DLD1 (cell line): ENCODE results near the gene ADAMTSL3.

Experiments
- in situ Hi-C: cut with HindIII; loops from 2 replicates; pipeline ENCODE4 v1.10.0; 2017; ENCODE audit warnings: low sequenced_read_pairs

Gene ADAMTSL3

GRCh38 chr15:83866692-83867091, 212.8 kb downstream of the ADAMTSL3 start:
- in situ Hi-C loops: no loop called here

- in situ Hi-C loops: no loop called here
Measured at GRCh38 chr15:83869341-83869740, 215.4 kb downstream of the ADAMTSL3 start.

GRCh38 chr15:83871808-83872559, 218.1 kb downstream of the ADAMTSL3 start:
- in situ Hi-C loops: no loop called here

GRCh38 chr15:83873966-83874365, 220.0 kb downstream of the ADAMTSL3 start:
- in situ Hi-C loops: no loop called here

GRCh38 chr15:83880529-83880928, 226.6 kb downstream of the ADAMTSL3 start:
- in situ Hi-C loops: no loop called here

- in situ Hi-C loops: no loop called here
Measured at GRCh38 chr15:83881156-83881555, 227.2 kb downstream of the ADAMTSL3 start.

- in situ Hi-C loops: no loop called here
Measured at GRCh38 chr15:83886321-83886720, 232.4 kb downstream of the ADAMTSL3 start.

GRCh38 chr15:83887404-83887803, 233.5 kb downstream of the ADAMTSL3 start:
- in situ Hi-C loops: no loop called here

- in situ Hi-C loops: no loop called here
Measured at GRCh38 chr15:83887961-83888360, 234.0 kb downstream of the ADAMTSL3 start.

GRCh38 chr15:83889995-83890394, 236.1 kb downstream of the ADAMTSL3 start:
- in situ Hi-C loops: no loop called here

- in situ Hi-C loops: no loop called here
Measured at GRCh38 chr15:83890587-83890986, 236.7 kb downstream of the ADAMTSL3 start.

GRCh38 chr15:83892498-83892897, 238.6 kb downstream of the ADAMTSL3 start:
- in situ Hi-C loops: no loop called here

GRCh38 chr15:83893308-83893707, 239.4 kb downstream of the ADAMTSL3 start:
- in situ Hi-C loops: no loop called here

- in situ Hi-C loops: no loop called here
Measured at GRCh38 chr15:83897037-83897436, 243.1 kb downstream of the ADAMTSL3 start.

GRCh38 chr15:83898361-83898760, 244.4 kb downstream of the ADAMTSL3 start:
- in situ Hi-C loops: no loop called here

- in situ Hi-C loops: no loop called here
Measured at GRCh38 chr15:83899670-83900069, 245.7 kb downstream of the ADAMTSL3 start.

- in situ Hi-C loops: no loop called here
Measured at GRCh38 chr15:83904107-83905040, 250.5 kb downstream of the ADAMTSL3 start.

GRCh38 chr15:83905556-83906273, 251.8 kb downstream of the ADAMTSL3 start:
- in situ Hi-C loops: no loop called here

- in situ Hi-C loops: no loop called here
Measured at GRCh38 chr15:83911345-83911744, 257.4 kb downstream of the ADAMTSL3 start.

GRCh38 chr15:83912343-83912742, 258.4 kb downstream of the ADAMTSL3 start:
- in situ Hi-C loops: no loop called here

- in situ Hi-C loops: no loop called here
Measured at GRCh38 chr15:83913034-83913632, 259.2 kb downstream of the ADAMTSL3 start.
